Left forelimb (tissue), 1 donor: Measurements from ENCODE around the gene MYH11.
"Not testable (repeated sequence)": the region's sequence is repeated elsewhere in the genome, so short reads cannot be mapped to it uniquely, and the experiment has no call there.

Experiments
- DNase-seq: peaks from one replicate; pipeline ENCODE4 v3.0.0-alpha.2; 2018; ENCODE audit warnings: low spot score

MYH11 gene

DNA sequence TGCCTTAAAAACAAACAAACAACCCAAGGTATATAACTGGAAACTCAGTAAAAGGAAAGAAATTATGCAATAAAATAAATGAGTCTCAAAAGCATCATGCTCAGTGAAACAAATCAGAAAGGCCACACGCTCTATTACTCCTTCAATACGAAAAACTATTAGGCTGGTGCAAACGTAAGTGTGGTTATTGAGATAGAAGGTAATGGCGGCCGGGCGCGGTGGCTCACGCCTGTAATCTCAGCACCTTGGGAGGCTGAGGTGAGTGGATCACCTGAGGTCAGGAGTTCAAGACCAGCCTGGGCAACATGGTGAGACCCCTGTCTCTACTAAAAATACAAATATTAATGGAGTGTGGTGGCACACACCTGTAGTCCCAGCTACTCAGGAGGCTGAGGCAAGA, 17.6 kb downstream of the MYH11 start:
- DNase-seq: not testable (repeated sequence)

DNA sequence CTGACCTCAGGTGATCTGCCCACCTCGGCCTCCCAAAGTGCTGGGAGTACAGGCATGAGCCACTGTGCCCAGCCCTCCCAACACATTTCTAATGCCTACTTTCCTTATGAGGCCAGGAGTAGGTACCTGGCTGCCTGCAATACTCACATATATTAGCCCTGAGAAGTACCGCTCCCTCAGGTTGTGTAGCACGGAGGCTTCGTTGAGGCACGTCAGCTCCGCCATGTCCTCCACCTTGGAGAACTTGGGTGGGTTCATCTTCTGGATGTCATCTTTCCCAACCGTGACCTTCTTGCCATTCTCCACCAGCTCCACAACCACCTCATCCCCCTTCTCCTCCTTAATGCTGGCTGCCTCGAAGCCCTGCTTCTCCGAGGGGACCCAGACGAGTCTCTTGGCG, 19.1 kb downstream of the MYH11 start:
- no peak for DNase-seq

- no peak for DNase-seq
Observed at GRCh38 chr16:15836965-15837611, 19.7 kb downstream of the MYH11 start.

- no peak for DNase-seq
Observed at GRCh38 chr16:15836074-15836473, 20.8 kb downstream of the MYH11 start.

DNA sequence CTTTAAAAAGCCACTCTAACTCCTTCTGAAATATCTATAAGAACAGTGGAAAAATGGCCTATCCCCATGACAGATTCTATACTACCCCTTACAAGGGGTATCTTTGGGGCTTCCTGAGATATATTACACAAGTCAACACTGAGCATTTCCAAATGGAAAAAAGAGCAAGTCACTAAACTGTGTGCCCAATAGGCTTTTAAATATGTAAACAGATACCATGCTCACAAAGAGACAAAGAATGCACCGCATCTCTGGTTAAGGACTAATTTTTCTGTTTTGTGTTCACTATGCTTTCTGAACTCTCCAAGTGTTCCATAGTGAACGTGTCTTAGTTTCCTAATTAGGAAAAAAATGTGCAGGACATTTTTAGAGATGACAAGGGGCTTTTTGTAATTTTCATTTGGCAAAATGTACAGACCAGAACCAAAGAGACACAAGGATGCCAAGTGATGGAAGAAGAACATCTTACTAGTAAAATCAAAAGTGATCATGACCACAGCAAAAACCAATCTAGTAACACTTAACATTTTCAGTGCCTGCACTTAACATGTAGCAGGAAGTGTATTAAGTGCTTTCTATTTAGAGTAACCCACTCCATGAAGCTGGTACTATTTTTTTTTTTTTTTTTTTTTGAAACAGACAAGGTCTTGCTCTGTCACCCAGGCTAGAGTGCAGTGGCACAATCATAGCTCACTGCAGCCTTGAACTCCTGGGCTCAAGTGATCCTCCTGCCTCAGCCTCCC, 21.5 kb downstream of the MYH11 start:
- no peak for DNase-seq

DNA sequence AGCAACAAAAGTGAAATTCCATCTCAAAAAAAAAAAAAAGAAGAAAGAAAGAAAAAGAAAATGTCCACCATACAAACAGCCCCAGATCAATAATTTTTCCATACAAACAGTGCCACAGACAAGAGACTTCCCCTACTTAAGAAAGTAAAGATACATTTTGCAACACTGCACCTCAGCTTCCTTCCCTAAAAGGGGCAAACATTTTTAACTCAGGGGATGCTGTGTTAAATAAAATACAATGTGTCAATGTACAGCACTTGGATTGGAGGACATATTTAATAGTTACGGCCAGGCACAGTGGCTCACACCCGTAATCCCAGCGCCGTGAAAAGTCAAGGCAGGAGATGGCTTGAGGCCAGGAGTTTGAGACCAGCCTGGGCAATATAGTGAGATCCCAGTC, 22.3 kb downstream of the MYH11 start:
- DNase-seq: no peak

DNA sequence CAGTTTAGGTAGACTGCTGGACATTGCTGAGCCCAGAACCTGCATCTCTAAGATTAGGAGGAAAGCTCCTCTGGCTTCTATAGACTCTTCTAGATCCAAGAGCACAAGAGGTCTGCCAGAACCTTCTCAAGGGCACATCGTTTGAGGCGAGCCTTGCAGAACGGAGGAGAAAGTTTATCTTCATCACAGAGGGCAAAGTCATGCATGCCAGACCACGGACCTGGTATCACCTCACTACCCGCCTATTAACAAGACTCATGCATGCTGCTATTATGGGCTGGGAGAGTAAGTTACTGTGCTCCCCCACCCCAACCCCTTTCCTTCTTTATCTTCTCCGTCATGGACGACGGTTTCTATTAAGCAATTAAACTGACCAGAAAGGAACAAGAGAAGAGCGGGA, 23.3 kb downstream of the MYH11 start:
- no peak for DNase-seq

GRCh38 chr16:15832241-15832640, 24.6 kb downstream of the MYH11 start:
- no peak for DNase-seq

- DNase-seq: no peak
Observed at GRCh38 chr16:15830832-15831451, 25.9 kb downstream of the MYH11 start.

- DNase-seq: no peak
Observed at GRCh38 chr16:15829460-15829859, 27.4 kb downstream of the MYH11 start.

- DNase-seq: no peak
Observed at GRCh38 chr16:15827709-15828343, 29.0 kb downstream of the MYH11 start.

- no peak for DNase-seq
Observed at GRCh38 chr16:15827299-15827698, 29.5 kb downstream of the MYH11 start.

- no peak for DNase-seq
Observed at GRCh38 chr16:15825750-15826305, 31.0 kb downstream of the MYH11 start.

- no peak for DNase-seq
Observed at GRCh38 chr16:15822957-15823356, 33.9 kb downstream of the MYH11 start.

- DNase-seq: no peak
Observed at GRCh38 chr16:15820837-15821236, 36.0 kb downstream of the MYH11 start.

GRCh38 chr16:15819046-15819445, 37.8 kb downstream of the MYH11 start:
- no peak for DNase-seq

- no peak for DNase-seq
Observed at GRCh38 chr16:15817446-15817845, 39.4 kb downstream of the MYH11 start.

DNA sequence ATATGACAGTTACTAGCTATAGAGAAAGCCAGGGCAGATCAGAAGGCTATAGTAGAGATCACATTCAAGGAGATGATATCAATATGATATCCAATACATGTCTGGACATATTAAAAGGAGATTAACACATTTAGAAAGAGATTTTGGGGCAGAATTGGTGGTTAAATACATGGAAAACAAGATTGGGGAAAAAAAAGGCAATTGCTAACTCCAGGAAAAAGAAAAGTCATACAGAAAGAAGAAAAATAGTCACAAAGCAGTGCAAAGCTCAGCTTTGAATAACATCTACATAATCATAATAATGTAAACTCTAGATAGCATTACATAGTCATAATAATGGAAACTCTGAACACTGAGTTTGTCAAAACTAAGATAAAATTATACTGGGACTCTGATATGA, 40.6 kb downstream of the MYH11 start:
- no peak for DNase-seq

DNA sequence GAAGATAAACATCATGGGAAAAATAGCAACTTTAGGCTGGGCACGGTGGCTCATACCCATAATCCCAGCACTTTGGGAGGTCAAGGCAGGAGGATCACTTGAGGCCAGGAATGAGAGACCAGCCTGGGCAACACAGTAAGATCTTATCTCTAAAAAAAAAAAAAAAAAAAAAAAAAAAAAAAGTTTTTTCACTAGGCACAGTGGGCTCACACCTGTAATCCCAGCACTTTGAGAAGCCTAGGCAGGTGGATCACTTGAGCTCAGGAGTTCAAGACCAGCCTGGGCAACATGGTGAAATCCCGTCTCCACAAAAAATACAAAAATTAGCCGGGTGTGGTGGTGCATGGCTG, 44.5 kb downstream of the MYH11 start:
- not testable (repeated sequence) for DNase-seq

DNA sequence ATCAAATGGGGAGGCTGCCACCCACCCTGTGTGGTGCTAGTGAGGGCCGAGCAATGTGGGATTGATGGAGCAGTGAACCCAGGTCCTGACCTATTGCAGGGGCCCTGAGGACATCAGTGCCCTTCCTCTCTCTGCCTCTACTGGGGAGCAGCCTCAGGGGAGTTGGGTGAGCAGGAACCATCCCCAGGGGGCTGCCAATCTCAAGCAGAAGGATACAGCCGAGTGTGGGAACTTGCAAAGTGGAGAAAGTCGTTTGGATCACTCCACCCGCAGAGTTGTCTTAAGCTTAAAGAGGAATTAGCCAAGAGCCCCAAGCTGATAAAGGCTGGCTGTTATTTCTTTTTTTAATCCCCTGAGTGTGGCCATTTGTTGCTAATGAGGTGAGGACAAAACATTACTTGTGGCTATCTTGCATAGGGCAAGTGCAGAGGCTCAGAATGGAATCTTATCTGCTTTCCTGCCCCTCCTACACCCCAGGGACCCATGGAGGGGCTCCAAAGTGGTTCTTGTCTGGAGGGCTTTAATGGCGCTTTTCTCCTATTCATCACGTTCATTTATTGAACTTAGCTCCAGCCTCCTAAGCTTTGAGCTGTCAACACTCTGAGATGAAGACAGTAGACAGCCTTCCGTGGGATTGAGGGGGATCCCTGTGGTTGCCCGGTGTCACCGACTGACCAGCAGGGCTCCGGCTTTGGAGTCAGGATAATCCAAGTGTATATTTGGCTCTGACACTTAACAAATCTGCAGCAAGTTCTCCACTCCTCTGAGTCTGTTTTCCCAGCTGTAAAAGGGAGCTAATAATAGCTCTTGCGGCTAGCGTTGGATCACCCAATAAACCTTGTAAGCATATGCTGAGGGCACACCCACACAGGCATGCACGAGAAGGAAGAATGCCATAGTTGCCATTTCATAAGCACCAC, 45.1 kb downstream of the MYH11 start:
- no peak for DNase-seq

- DNase-seq: no peak
Observed at GRCh38 chr16:15810949-15811348, 45.9 kb downstream of the MYH11 start.

DNA sequence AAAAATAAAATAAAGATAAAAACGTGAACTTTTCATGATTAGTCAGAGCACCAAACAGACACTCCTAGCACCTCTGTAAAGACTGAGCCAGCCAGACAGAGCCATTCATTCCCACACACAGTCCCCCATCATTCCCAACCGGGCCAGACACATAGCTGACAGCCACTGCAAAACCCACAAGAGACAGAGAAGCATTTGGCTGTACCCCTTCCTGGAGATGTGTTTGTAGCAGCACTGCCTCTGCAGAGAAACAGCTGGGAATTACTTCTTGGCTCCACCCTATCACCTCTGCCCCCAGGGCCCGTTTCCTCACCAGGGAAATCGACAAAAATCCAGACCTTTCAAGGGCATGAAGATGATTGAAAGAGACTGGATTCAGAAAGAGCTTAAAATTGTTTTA, 46.4 kb downstream of the MYH11 start:
- DNase-seq: no peak
